ENCODE results near the gene DCLK2. TPM values are rescaled to one million over a fixed set of nuclear protein-coding genes. Genes with fewer than 3 reads are reported as not detected.

Gene DCLK2
- total and polyA plus RNA-seq, 7 experiments from 2014 or later, result 0.06 to 0.56 (median 0.11) TPM; not detected in 4

GRCh38 chr4:150207871-150208270 lies 129.6 kb downstream of the DCLK2 start:
- Histone ChIP-seq H3K9me3 (ENCODE audit: control insufficient read depth in 2 of 3, low read length in 3 of 3) (no peaks in the 10 kb centered on the region), H3K27me3 (ENCODE audit: control insufficient read depth in 2 of 2, insufficient read depth in 2 of 2, low read length in 2 of 2) (no peaks in the 10 kb centered on the region), H3K4me1 (ENCODE audit: control insufficient read depth in 2 of 2, insufficient read depth in 2 of 2, low read length in 2 of 2) (no peaks in the 10 kb centered on the region), H3K4me3 (ENCODE audit: low read length) (no peak overlapping the region), H3K27ac (ENCODE audit: low read depth, low read length) (no peak overlapping the region), H3K36me3 (ENCODE audit: control insufficient read depth in 2 of 3, insufficient read depth in 3 of 3, low read length in 3 of 3) (no peaks in the 10 kb centered on the region)
- no peaks in the 10 kb centered on the region for H3K36me3 Mint-ChIP-seq
- H3K27me3 Mint-ChIP-seq, result peaks cover 6 to 31% (median 22%) of the 10 kb centered on the region in 5 donors
- H3K9me3 Mint-ChIP-seq, result no peaks in the 10 kb centered on the region
- intact Hi-C loops (cut with micrococcal nuclease), result no loop called here
- no peaks in the 10 kb centered on the region for H3K4me1 Mint-ChIP-seq
- POLR2A ChIA-PET, result no interaction called here
- ATAC-seq (no peak), DNase-seq (no peak)
- CTCF ChIA-PET, result no interaction called here
- H3K27ac Mint-ChIP-seq, result no peak overlapping the region
- no peak overlapping the region for H3K4me3 Mint-ChIP-seq

- Mint-ChIP-seq H3K36me3 (no peaks in the 10 kb centered on the region), H3K9me3 (no peaks in the 10 kb centered on the region), H3K4me1 (no peaks in the 10 kb centered on the region), H3K27ac (no peak overlapping the region), H3K27me3 (peaks cover 0 to 31% (median 15%) of the 10 kb centered on the region in 5 donors), H3K4me3 (no peak overlapping the region)
- Histone ChIP-seq H3K27ac (ENCODE audit: low read depth, low read length) (no peak overlapping the region), H3K4me1 (ENCODE audit: control insufficient read depth in 2 of 2, insufficient read depth in 2 of 2, low read length in 2 of 2) (no peaks in the 10 kb centered on the region), H3K4me3 (ENCODE audit: low read length) (no peak overlapping the region), H3K27me3 (ENCODE audit: control insufficient read depth in 2 of 2, insufficient read depth in 2 of 2, low read length in 2 of 2) (no peaks in the 10 kb centered on the region), H3K36me3 (ENCODE audit: control insufficient read depth in 2 of 3, insufficient read depth in 3 of 3, low read length in 3 of 3) (no peaks in the 10 kb centered on the region), H3K9me3 (ENCODE audit: control insufficient read depth in 2 of 3, low read length in 3 of 3) (no peaks in the 10 kb centered on the region)
- ATAC-seq, result no peak
- DNase-seq, result no peak
- CTCF ChIA-PET, result no interaction called here
- POLR2A ChIA-PET, result no interaction called here
- intact Hi-C loops (cut with micrococcal nuclease), result loop anchor here in 1 of 2 donors (1.0 kb wide), 1 partner anchor 228 kb away; no protein-coding TSS in a partner anchor
These were observed 131.0 kb downstream of the DCLK2 start for GRCh38 chr4:150209140-150209829.

GRCh38 chr4:150211016-150211415 lies 132.8 kb downstream of the DCLK2 start:
- DNase-seq, result no peak
- H3K36me3 ChIP-seq (ENCODE audit: control insufficient read depth in 2 of 3, insufficient read depth in 3 of 3, low read length in 3 of 3), result no peaks in the 10 kb centered on the region
- no peak overlapping the region for H3K27ac Mint-ChIP-seq
- H3K4me1 ChIP-seq (ENCODE audit: control insufficient read depth in 2 of 2, insufficient read depth in 2 of 2, low read length in 2 of 2), result no peaks in the 10 kb centered on the region
- ChIA-PET POLR2A (no interaction called here), CTCF (no interaction called here)
- intact Hi-C loops (cut with micrococcal nuclease), result no loop called here
- H3K27me3 Mint-ChIP-seq, result peaks cover 0 to 19% (median 15%) of the 10 kb centered on the region in 5 donors
- H3K27ac ChIP-seq (ENCODE audit: low read depth, low read length), result no peak overlapping the region
- ATAC-seq, result no peak
- H3K9me3 Mint-ChIP-seq, result no peaks in the 10 kb centered on the region
- no peaks in the 10 kb centered on the region for H3K36me3 Mint-ChIP-seq
- no peak overlapping the region for H3K4me3 Mint-ChIP-seq
- H3K9me3 ChIP-seq (ENCODE audit: control insufficient read depth in 2 of 3, low read length in 3 of 3), result no peaks in the 10 kb centered on the region
- no peak overlapping the region for H3K4me3 ChIP-seq (ENCODE audit: low read length)
- no peaks in the 10 kb centered on the region for H3K27me3 ChIP-seq (ENCODE audit: control insufficient read depth in 2 of 2, insufficient read depth in 2 of 2, low read length in 2 of 2)
- no peaks in the 10 kb centered on the region for H3K4me1 Mint-ChIP-seq

GRCh38 chr4:150211799-150212445 lies 133.7 kb downstream of the DCLK2 start:
- Histone ChIP-seq H3K4me3 (ENCODE audit: low read length) (no peak overlapping the region), H3K9me3 (ENCODE audit: control insufficient read depth in 2 of 3, low read length in 3 of 3) (no peaks in the 10 kb centered on the region), H3K4me1 (ENCODE audit: control insufficient read depth in 2 of 2, insufficient read depth in 2 of 2, low read length in 2 of 2) (no peaks in the 10 kb centered on the region), H3K27ac (ENCODE audit: low read depth, low read length) (no peak overlapping the region), H3K36me3 (ENCODE audit: control insufficient read depth in 2 of 3, insufficient read depth in 3 of 3, low read length in 3 of 3) (no peaks in the 10 kb centered on the region), H3K27me3 (ENCODE audit: control insufficient read depth in 2 of 2, insufficient read depth in 2 of 2, low read length in 2 of 2) (no peaks in the 10 kb centered on the region)
- no peak overlapping the region for H3K4me3 Mint-ChIP-seq
- DNase-seq, result no peak
- intact Hi-C loops (cut with micrococcal nuclease), result no loop called here
- H3K27ac Mint-ChIP-seq, result no peak overlapping the region
- POLR2A ChIA-PET, result no interaction called here
- H3K4me1 Mint-ChIP-seq, result no peaks in the 10 kb centered on the region
- peaks cover 2 to 18% (median 14%) of the 10 kb centered on the region in 5 donors for H3K27me3 Mint-ChIP-seq
- ATAC-seq, result no peak
- CTCF ChIA-PET, result no interaction called here
- H3K36me3 Mint-ChIP-seq, result no peaks in the 10 kb centered on the region
- no peaks in the 10 kb centered on the region for H3K9me3 Mint-ChIP-seq

- Mint-ChIP-seq H3K27me3 (peaks cover 5 to 17% (median 12%) of the 10 kb centered on the region in 5 donors), H3K9me3 (no peaks in the 10 kb centered on the region), H3K36me3 (no peaks in the 10 kb centered on the region), H3K27ac (no peak overlapping the region), H3K4me1 (no peaks in the 10 kb centered on the region), H3K4me3 (no peak overlapping the region)
- DNase-seq (no peak), ATAC-seq (no peak)
- no peaks in the 10 kb centered on the region for H3K36me3 ChIP-seq (ENCODE audit: control insufficient read depth in 2 of 3, insufficient read depth in 3 of 3, low read length in 3 of 3)
- no peak overlapping the region for H3K4me3 ChIP-seq (ENCODE audit: low read length)
- POLR2A ChIA-PET, result no interaction called here
- CTCF ChIA-PET, result no interaction called here
- no peaks in the 10 kb centered on the region for H3K9me3 ChIP-seq (ENCODE audit: control insufficient read depth in 2 of 3, low read length in 3 of 3)
- H3K4me1 ChIP-seq (ENCODE audit: control insufficient read depth in 2 of 2, insufficient read depth in 2 of 2, low read length in 2 of 2), result no peaks in the 10 kb centered on the region
- intact Hi-C loops (cut with micrococcal nuclease), result no loop called here
- no peaks in the 10 kb centered on the region for H3K27me3 ChIP-seq (ENCODE audit: control insufficient read depth in 2 of 2, insufficient read depth in 2 of 2, low read length in 2 of 2)
- no peak overlapping the region for H3K27ac ChIP-seq (ENCODE audit: low read depth, low read length)
These were observed 134.2 kb downstream of the DCLK2 start for GRCh38 chr4:150212485-150212884.

GRCh38 chr4:150212927-150213326 lies 134.7 kb downstream of the DCLK2 start:
- Mint-ChIP-seq H3K36me3 (no peaks in the 10 kb centered on the region), H3K9me3 (no peaks in the 10 kb centered on the region), H3K27ac (no peak overlapping the region), H3K27me3 (peaks cover 5 to 13% (median 9%) of the 10 kb centered on the region in 5 donors), H3K4me1 (no peaks in the 10 kb centered on the region), H3K4me3 (no peak overlapping the region)
- Histone ChIP-seq H3K4me3 (ENCODE audit: low read length) (no peak overlapping the region), H3K9me3 (ENCODE audit: control insufficient read depth in 2 of 3, low read length in 3 of 3) (no peaks in the 10 kb centered on the region), H3K27ac (ENCODE audit: low read depth, low read length) (no peak overlapping the region), H3K36me3 (ENCODE audit: control insufficient read depth in 2 of 3, insufficient read depth in 3 of 3, low read length in 3 of 3) (no peaks in the 10 kb centered on the region), H3K27me3 (ENCODE audit: control insufficient read depth in 2 of 2, insufficient read depth in 2 of 2, low read length in 2 of 2) (no peaks in the 10 kb centered on the region), H3K4me1 (ENCODE audit: control insufficient read depth in 2 of 2, insufficient read depth in 2 of 2, low read length in 2 of 2) (no peaks in the 10 kb centered on the region)
- ATAC-seq (no peak), DNase-seq (no peak)
- ChIA-PET CTCF (no interaction called here), POLR2A (no interaction called here)
- intact Hi-C loops (cut with micrococcal nuclease), result no loop called here

GRCh38 chr4:150215601-150216000 lies 137.4 kb downstream of the DCLK2 start:
- DNase-seq, result no peak
- H3K9me3 Mint-ChIP-seq, result no peaks in the 10 kb centered on the region
- no peaks in the 10 kb centered on the region for H3K4me1 Mint-ChIP-seq
- peaks cover 6 to 10% (median 8%) of the 10 kb centered on the region in 5 donors for H3K27me3 Mint-ChIP-seq
- intact Hi-C loops (cut with micrococcal nuclease), result no loop called here
- POLR2A ChIA-PET, result no interaction called here
- CTCF ChIA-PET, result no interaction called here
- H3K9me3 ChIP-seq (ENCODE audit: control insufficient read depth in 2 of 3, low read length in 3 of 3), result no peaks in the 10 kb centered on the region
- H3K4me3 ChIP-seq (ENCODE audit: low read length), result no peak overlapping the region
- no peak overlapping the region for H3K27ac Mint-ChIP-seq
- H3K27ac ChIP-seq (ENCODE audit: low read depth, low read length), result no peak overlapping the region
- no peak for ATAC-seq
- H3K36me3 ChIP-seq (ENCODE audit: control insufficient read depth in 2 of 3, insufficient read depth in 3 of 3, low read length in 3 of 3), result no peaks in the 10 kb centered on the region
- H3K27me3 ChIP-seq (ENCODE audit: control insufficient read depth in 2 of 2, insufficient read depth in 2 of 2, low read length in 2 of 2), result no peaks in the 10 kb centered on the region
- no peaks in the 10 kb centered on the region for H3K36me3 Mint-ChIP-seq
- no peak overlapping the region for H3K4me3 Mint-ChIP-seq
- H3K4me1 ChIP-seq (ENCODE audit: control insufficient read depth in 2 of 2, insufficient read depth in 2 of 2, low read length in 2 of 2), result no peaks in the 10 kb centered on the region
